ENCODE results near the gene ADD1. TPM values are rescaled to one million over a fixed set of nuclear protein-coding genes. Genes with fewer than 3 reads are reported as not detected.

The ADD1 gene
- total and polyA plus RNA-seq, 2 experiments from 2014 or later, result 175 to 219 TPM

DNA sequence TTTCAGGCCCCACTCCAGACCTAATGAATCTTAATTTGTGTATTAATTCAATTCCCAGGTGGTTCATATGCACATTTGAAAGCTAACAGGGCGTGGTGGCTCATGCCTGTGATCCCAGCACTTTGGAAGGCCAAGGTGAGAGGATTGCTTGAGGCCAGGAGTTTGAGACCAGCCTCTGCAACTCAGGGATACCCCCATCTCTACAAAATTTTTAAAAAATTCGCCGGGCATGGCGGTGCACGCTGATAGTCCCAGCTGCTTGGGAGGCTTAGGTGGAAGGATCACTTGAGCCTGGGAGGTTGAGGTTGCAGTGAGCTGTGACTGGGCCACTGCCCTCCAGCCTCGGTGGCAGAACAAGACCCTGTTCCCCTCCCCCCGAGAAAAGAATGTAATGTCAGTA lies 31.2 kb downstream of the ADD1 start:
- no peaks in the 10 kb centered on the region for H3F3A ChIP-seq (ENCODE audit: insufficient read depth)
- H3K27me3 ChIP-seq (replicated peaks; ENCODE audit: insufficient read depth), result no peaks in the 10 kb centered on the region
- DNase-seq, result no peak
- no peaks in the 10 kb centered on the region for H3K9me3 ChIP-seq (ENCODE audit: low read depth)
- H3K4me1 ChIP-seq (ENCODE audit: insufficient read depth), result peaks cover 7% of the 10 kb centered on the region; the same call in 1 of the 2 replicates
- TF ChIP-seq EZH2 (IDR thresholded peaks at IDR 0.05; ENCODE audit: insufficient read depth, poor library complexity, severe bottlenecking) (no peak), EZH2phosphoT487 (IDR thresholded peaks at IDR 0.05; ENCODE audit: insufficient read depth, low read depth) (no peak)
- peaks cover 28% of the 10 kb centered on the region; the same call in 1 of the 2 replicates for H4K20me1 ChIP-seq (ENCODE audit: insufficient read depth)
- no peaks in the 10 kb centered on the region for H3K9me2 ChIP-seq (ENCODE audit: insufficient read depth)
- no peak overlapping the region for H3K27ac ChIP-seq
- in situ Hi-C loops (cut with MboI), result no loop called here
- peaks cover 8% of the 10 kb centered on the region for H3K36me3 ChIP-seq (ENCODE audit: low read depth)
- no peak overlapping the region for H3K4me2 ChIP-seq (ENCODE audit: unreplicated experiment)
- WGBS, 2 experiments (ENCODE audit: low coverage in 1 of 2, low lambda C conversion rate in 2 of 2, missing lambda C conversion rate in 2 of 2), result 80 to 88% methylated on average over 7 of the region's 7 CpGs
- no peak overlapping the region for H3K4me3 ChIP-seq
- no peak overlapping the region for H2AFZ ChIP-seq
- H3K79me2 ChIP-seq (ENCODE audit: insufficient read depth), result peaks cover 100% of the 10 kb centered on the region
- no peak overlapping the region for H3K9ac ChIP-seq

DNA sequence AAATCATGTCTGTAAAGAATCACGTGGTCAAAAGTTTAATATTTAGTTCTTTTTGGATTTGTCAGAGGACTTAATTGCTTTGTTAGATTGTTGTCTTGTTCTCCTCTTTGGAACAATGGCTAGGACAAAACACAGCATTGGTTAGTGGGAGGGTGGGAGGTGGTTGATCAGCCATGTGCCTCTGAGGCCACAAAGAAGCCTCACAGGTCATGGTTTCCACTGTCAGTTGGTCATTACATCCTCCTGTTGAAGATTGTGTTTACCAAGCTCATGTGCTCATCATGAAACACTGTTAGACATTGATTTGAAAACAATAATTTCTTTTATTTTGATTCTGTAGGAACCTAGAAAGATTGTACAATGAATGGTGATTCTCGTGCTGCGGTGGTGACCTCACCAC lies 31.9 kb downstream of the ADD1 start:
- H3K9me2 ChIP-seq (ENCODE audit: insufficient read depth), result no peaks in the 10 kb centered on the region
- peaks cover 12% of the 10 kb centered on the region for H3K36me3 ChIP-seq (ENCODE audit: low read depth)
- DNase-seq, result no peak
- H3K27me3 ChIP-seq (replicated peaks; ENCODE audit: insufficient read depth), result no peaks in the 10 kb centered on the region
- no peaks in the 10 kb centered on the region for H3K9me3 ChIP-seq (ENCODE audit: low read depth)
- H3F3A ChIP-seq (ENCODE audit: insufficient read depth), result no peaks in the 10 kb centered on the region
- H3K4me3 ChIP-seq, result no peak overlapping the region
- no peak overlapping the region for H2AFZ ChIP-seq
- H3K4me1 ChIP-seq (ENCODE audit: insufficient read depth), result peaks cover 7% of the 10 kb centered on the region; the same call in 1 of the 2 replicates
- in situ Hi-C loops (cut with MboI), result no loop called here
- WGBS, 2 experiments (ENCODE audit: low coverage in 1 of 2, low lambda C conversion rate in 2 of 2, missing lambda C conversion rate in 2 of 2), result 84 to 88% methylated on average over 3 of the region's 3 CpGs
- TF ChIP-seq EZH2phosphoT487 (IDR thresholded peaks at IDR 0.05; ENCODE audit: insufficient read depth, low read depth) (no peak), EZH2 (IDR thresholded peaks at IDR 0.05; ENCODE audit: insufficient read depth, poor library complexity, severe bottlenecking) (no peak)
- no peak overlapping the region for H3K4me2 ChIP-seq (ENCODE audit: unreplicated experiment)
- H4K20me1 ChIP-seq (ENCODE audit: insufficient read depth), result peaks cover 28% of the 10 kb centered on the region; the same call in 1 of the 2 replicates
- H3K27ac ChIP-seq, result no peak overlapping the region
- H3K9ac ChIP-seq, result no peak overlapping the region
- H3K79me2 ChIP-seq (ENCODE audit: insufficient read depth), result peaks cover 99% of the 10 kb centered on the region

DNA sequence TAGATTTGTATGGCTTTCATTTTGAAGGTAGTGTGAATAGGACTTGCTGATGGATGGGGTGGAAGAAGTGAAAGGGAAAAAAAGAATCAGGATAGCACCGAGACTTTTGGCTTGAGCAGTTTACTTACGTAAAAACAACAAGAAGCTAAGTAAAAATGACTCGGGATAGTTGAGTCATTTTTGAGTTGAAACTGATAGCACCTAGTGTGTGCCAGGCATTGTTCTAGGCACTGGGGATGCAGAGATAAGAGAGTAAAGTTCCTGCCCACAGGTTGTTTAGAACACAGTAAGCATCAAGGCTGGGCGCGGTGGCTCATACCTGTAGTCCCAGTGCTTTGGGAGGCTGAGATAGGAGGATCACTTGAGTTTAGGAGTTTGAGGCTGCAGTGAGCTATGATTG lies 34.7 kb downstream of the ADD1 start:
- Histone ChIP-seq H3K4me1 (ENCODE audit: insufficient read depth) (peaks cover 15% of the 10 kb centered on the region), H3K9me3 (ENCODE audit: low read depth) (no peaks in the 10 kb centered on the region), H3K36me3 (ENCODE audit: low read depth) (peaks cover 27% of the 10 kb centered on the region), H3K27me3 (replicated peaks; ENCODE audit: insufficient read depth) (no peaks in the 10 kb centered on the region), H2AFZ (no peak overlapping the region), H3F3A (ENCODE audit: insufficient read depth) (peaks cover 19% of the 10 kb centered on the region; the same call in 1 of the 2 replicates), H3K4me2 (ENCODE audit: unreplicated experiment) (no peak overlapping the region), H3K9me2 (ENCODE audit: insufficient read depth) (no peaks in the 10 kb centered on the region), H3K9ac (no peak overlapping the region), H3K79me2 (ENCODE audit: insufficient read depth) (peaks cover 99% of the 10 kb centered on the region), H3K4me3 (no peak overlapping the region), H4K20me1 (ENCODE audit: insufficient read depth) (peaks cover 16% of the 10 kb centered on the region; the same call in 1 of the 2 replicates), H3K27ac (no peak overlapping the region)
- in situ Hi-C loops (cut with MboI), result no loop called here
- DNase-seq, result no peak
- 90 to 92% methylated on average over 5 of the region's 5 CpGs for WGBS, 2 experiments (ENCODE audit: low coverage in 1 of 2, low lambda C conversion rate in 2 of 2, missing lambda C conversion rate in 2 of 2)
- TF ChIP-seq EZH2 (IDR thresholded peaks at IDR 0.05; ENCODE audit: insufficient read depth, poor library complexity, severe bottlenecking) (no peak), EZH2phosphoT487 (IDR thresholded peaks at IDR 0.05; ENCODE audit: insufficient read depth, low read depth) (no peak)

DNA sequence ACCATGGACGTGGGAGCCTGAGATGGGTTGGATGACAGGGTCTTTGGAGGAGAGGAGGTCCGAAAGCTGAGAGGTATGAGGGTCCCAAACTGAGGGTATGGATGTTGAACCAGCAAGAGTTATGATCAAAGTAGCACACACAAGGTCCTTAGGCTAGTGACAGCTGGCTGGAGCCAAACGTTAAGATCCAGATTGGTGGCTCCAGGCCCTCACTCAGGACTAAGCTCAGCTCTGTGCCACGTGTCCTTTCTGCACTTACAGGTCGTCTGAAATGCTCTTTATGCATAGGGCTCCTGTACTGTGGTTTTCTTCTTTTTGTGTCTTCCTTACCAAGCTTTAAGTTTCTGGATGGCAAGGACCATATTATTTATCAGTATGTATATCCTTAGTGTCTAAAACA lies 35.4 kb downstream of the ADD1 start:
- in situ Hi-C loops (cut with MboI), result no loop called here
- Histone ChIP-seq H3K9me3 (ENCODE audit: low read depth) (no peaks in the 10 kb centered on the region), H2AFZ (no peak overlapping the region), H3K9me2 (ENCODE audit: insufficient read depth) (no peaks in the 10 kb centered on the region), H3K4me1 (ENCODE audit: insufficient read depth) (peaks cover 15% of the 10 kb centered on the region), H3K9ac (no peak overlapping the region), H3F3A (ENCODE audit: insufficient read depth) (peaks cover 19% of the 10 kb centered on the region; the same call in 1 of the 2 replicates), H3K4me3 (no peak overlapping the region), H3K27me3 (replicated peaks; ENCODE audit: insufficient read depth) (no peaks in the 10 kb centered on the region), H3K4me2 (ENCODE audit: unreplicated experiment) (no peak overlapping the region), H3K79me2 (ENCODE audit: insufficient read depth) (peaks cover 99% of the 10 kb centered on the region), H4K20me1 (ENCODE audit: insufficient read depth) (peaks cover 10% of the 10 kb centered on the region; the same call in 1 of the 2 replicates), H3K36me3 (ENCODE audit: low read depth) (peaks cover 32% of the 10 kb centered on the region), H3K27ac (no peak overlapping the region)
- TF ChIP-seq EZH2 (IDR thresholded peaks at IDR 0.05; ENCODE audit: insufficient read depth, poor library complexity, severe bottlenecking), result no peak
- TF ChIP-seq EZH2phosphoT487 (IDR thresholded peaks at IDR 0.05; ENCODE audit: insufficient read depth, low read depth), result no peak
- no peak for DNase-seq
- 65 to 76% methylated on average over 5 of the region's 5 CpGs for WGBS, 2 experiments (ENCODE audit: low coverage in 1 of 2, low lambda C conversion rate in 2 of 2, missing lambda C conversion rate in 2 of 2)

Data from GM23248 (cell line).